Sigmoid colon (tissue), 7 donors: ENCODE measurements around the gene EHMT2. TPM values are rescaled to one million over a fixed set of nuclear protein-coding genes. Genes with fewer than 3 reads are reported as not detected.
A peak's percentile ranks its signal among the peaks of the same experiment; 100 is the strongest.

Experiments used
- DNase-seq: peaks from one replicate; pipeline ENCODE4 v3.0.0-alpha.2; 2019
- H3K27ac ChIP-seq, 4 donors: fragments of 200-600 bp; sonication (generic); one replicate each; pipeline ENCODE4 v1.5.1; 2016 to 2019; ENCODE audit warnings: mild to moderate bottlenecking in 1 of 4
- H3K27me3 ChIP-seq, 3 donors: fragments of 200-600 bp; sonication (generic); one replicate each; pipeline ENCODE4 v1.5.1; 2019; ENCODE audit warnings: mild to moderate bottlenecking in 1 of 3
- H3K36me3 ChIP-seq, 4 donors: fragments of 200-600 bp; sonication (generic); one replicate each; pipeline ENCODE4 v1.5.1; 2016 to 2019
- H3K4me1 ChIP-seq, 4 donors: fragments of 200-600 bp; sonication (generic); one replicate each; pipeline ENCODE4 v1.5.1; 2017 to 2019
- H3K4me3 ChIP-seq, 4 donors: fragments of 200-600 bp; sonication (generic); one replicate each; pipeline ENCODE4 v1.5.1; 2017 to 2019; ENCODE audit warnings: mild to moderate bottlenecking in 2 of 4, moderate library complexity in 1 of 4
- H3K9me3 ChIP-seq, 4 donors: fragments of 200-600 bp in 3 of 4; sonication (generic) in 3 of 4; one replicate each; pipeline versions ENCODE4 v1.5.1 to v1.6.1; 2013 to 2019
- CTCF ChIP-seq, 4 experiments: fragments of 450-650 bp in 3 of 4; fragments of 200-600 bp in 1 of 4; IDR thresholded peaks; one replicate each; pipeline ENCODE4 v1.5.1; 2016 to 2019; ENCODE audit warnings: antibody characterized with exemption in 4 of 4, mild to moderate bottlenecking in 3 of 4, moderate library complexity in 2 of 4
- EP300 ChIP-seq, 4 donors: sonication (generic); formaldehyde crosslinking; IDR thresholded peaks; one replicate each; pipeline ENCODE4 v1.6.1; 2017; ENCODE audit warnings: antibody characterized with exemption in 4 of 4
- POLR2A ChIP-seq, 2 donors: fragments of 450-650 bp; IDR thresholded peaks; one replicate each; pipeline ENCODE4 v1.6.1; 2016; ENCODE audit warnings: antibody characterized with exemption in 2 of 2, mild to moderate bottlenecking in 2 of 2, moderate library complexity in 2 of 2
- POLR2AphosphoS5 ChIP-seq, 4 donors: sonication (generic); formaldehyde crosslinking; IDR thresholded peaks; one replicate each; pipeline ENCODE4 v1.6.1; 2017; ENCODE audit warnings: antibody characterized with exemption in 4 of 4
- WGBS, 2 donors: extraction: QIAGEN DNeasy Blood & Tissue Kit; methylation state at CpG; one replicate each; pipeline ENCODE4 v1.1.7; 2013; 5-methylcytosine and 5-hydroxymethylcytosine counted together
- intact Hi-C: fragments of 100-400 bp; cut with DNase I; formaldehyde crosslinking; loops from one replicate; pipeline ENCODE4 v1.15.1; 2023
- polyA plus RNA-seq, 3 donors: library from polyadenylated mRNA; stranded (reverse); fragments of 200-250 nt; gene quantifications; one replicate each; pipeline ENCODE4 v1.2.3, GENCODE V29; 2013
- total RNA-seq, 4 donors: library from RNA; depleted of rRNA; stranded (reverse); fragments of >200 nt; gene quantifications; one replicate each; pipeline ENCODE4 v1.1.0, GENCODE V29; 2016
- donor health status: healthy with polysubstance abuse.
- donor health status: Bipolar disorder and iron deficiency.
- donor health status: healthy.

EHMT2 gene
- total and polyA plus RNA-seq, 7 donors: 11.8 to 45.0 (median 33.2) TPM

- intact Hi-C loops: no loop called here
- Histone ChIP-seq H3K36me3 (peaks cover 44 to 56% (median 49%) of the 10 kb centered on the region in 4 donors), H3K9me3 (no peaks in the 10 kb centered on the region), H3K27ac (no peak overlapping the region), H3K4me1 (peaks cover 0 to 6% (median 3%) of the 10 kb centered on the region in 4 donors), H3K27me3 (no peaks in the 10 kb centered on the region), H3K4me3 (no peak overlapping the region)
- TF ChIP-seq EP300 (IDR thresholded peaks at IDR 0.05): no peak
- no peak for TF ChIP-seq CTCF (IDR thresholded peaks at IDR 0.05)
- TF ChIP-seq POLR2AphosphoS5 (IDR thresholded peaks at IDR 0.05): no peak
- TF ChIP-seq POLR2A (IDR thresholded peaks at IDR 0.05): no peak
- DNase-seq: no peak
- 27 to 69% methylated on average over 10 of the region's 10 CpGs for WGBS, 2 donors
Measured at GRCh38 chr6:31879901-31880300, 17.6 kb downstream of the EHMT2 start.

GRCh38 chr6:31879143-31879542 is 18.4 kb downstream of the EHMT2 start:
- intact Hi-C loops: no loop called here
- no peaks in the 10 kb centered on the region for H3K27me3 ChIP-seq
- TF ChIP-seq CTCF (IDR thresholded peaks at IDR 0.05): no peak
- TF ChIP-seq EP300 (IDR thresholded peaks at IDR 0.05): no peak
- no peak for TF ChIP-seq POLR2AphosphoS5 (IDR thresholded peaks at IDR 0.05)
- no peak for TF ChIP-seq POLR2A (IDR thresholded peaks at IDR 0.05)
- no peak overlapping the region for H3K4me3 ChIP-seq
- WGBS, 2 donors: 15 to 70% methylated on average over 13 of the region's 13 CpGs
- H3K4me1 ChIP-seq: peaks cover 0 to 10% (median 4%) of the 10 kb centered on the region in 4 donors
- no peaks in the 10 kb centered on the region for H3K9me3 ChIP-seq
- no peak for DNase-seq
- peak overlapping the region in 1 of 4 donors; percentile 42 for H3K27ac ChIP-seq
- H3K36me3 ChIP-seq: peaks cover 36 to 48% (median 42%) of the 10 kb centered on the region in 4 donors

- H3K4me3 ChIP-seq: peak within 1 kb of the TSS in 1 of 4 donors; percentile 3
- TF ChIP-seq POLR2AphosphoS5 (IDR thresholded peaks at IDR 0.05) (peak in 1 of 4 donors; percentile 46), CTCF (IDR thresholded peaks at IDR 0.05) (no peak), POLR2A (IDR thresholded peaks at IDR 0.05) (no peak), EP300 (IDR thresholded peaks at IDR 0.05) (no peak)
- H3K27me3 ChIP-seq: no peaks in the 10 kb centered on the region
- peak within 1 kb of the TSS in 1 of 4 donors; percentile 42 for H3K27ac ChIP-seq
- peaks cover 32 to 44% (median 39%) of the 10 kb centered on the region in 4 donors for H3K36me3 ChIP-seq
- peaks cover 0 to 10% (median 4%) of the 10 kb centered on the region in 4 donors for H3K4me1 ChIP-seq
- DNase-seq: no peak
- 13 to 50% methylated on average over 18 of the region's 18 CpGs for WGBS, 2 donors
- no peaks in the 10 kb centered on the region for H3K9me3 ChIP-seq
- intact Hi-C loops: no loop called here
Measured at GRCh38 chr6:31878726-31879125, 18.8 kb downstream of the EHMT2 start, which contains the start of gene SLC44A4. TSS of gene SLC44A4 (minus strand) at chr6:31878997. CDS start at chr6:31878980, 17 bp downstream.

- Histone ChIP-seq H3K4me1 (peaks cover 0 to 10% (median 4%) of the 10 kb centered on the region in 4 donors), H3K4me3 (peak overlapping the region in 1 of 4 donors; percentile 3), H3K9me3 (no peaks in the 10 kb centered on the region), H3K27ac (peak overlapping the region in 1 of 4 donors; percentile 40), H3K36me3 (peaks cover 27 to 39% (median 34%) of the 10 kb centered on the region in 4 donors), H3K27me3 (no peaks in the 10 kb centered on the region)
- no peak for DNase-seq
- TF ChIP-seq POLR2AphosphoS5 (IDR thresholded peaks at IDR 0.05) (no peak), CTCF (IDR thresholded peaks at IDR 0.05) (no peak), POLR2A (IDR thresholded peaks at IDR 0.05) (no peak), EP300 (IDR thresholded peaks at IDR 0.05) (no peak)
- 11 to 70% methylated on average over 3 of the region's 3 CpGs for whole genome bisulfite sequencing, 2 donors
- intact Hi-C loops: no loop called here
Measured at GRCh38 chr6:31878222-31878621, 19.3 kb downstream of the EHMT2 start.
